GM21825 (cell line): ENCODE results near the gene MTRR.
A peak's percentile ranks its signal among the peaks of the same experiment; 100 is the strongest.
"Not testable (repeated sequence)": the region's sequence is repeated elsewhere in the genome, so short reads cannot be mapped to it uniquely, and the experiment has no call there.

Experiments used
- ATAC-seq: cut with Tn5 transposase; IDR thresholded peaks from one replicate; pipeline ENCODE4 v1.9.1; 2021; ENCODE audit warnings: mild to moderate bottlenecking, moderate library complexity; ENCODE audit not compliant: unreplicated experiment

The MTRR gene

DNA sequence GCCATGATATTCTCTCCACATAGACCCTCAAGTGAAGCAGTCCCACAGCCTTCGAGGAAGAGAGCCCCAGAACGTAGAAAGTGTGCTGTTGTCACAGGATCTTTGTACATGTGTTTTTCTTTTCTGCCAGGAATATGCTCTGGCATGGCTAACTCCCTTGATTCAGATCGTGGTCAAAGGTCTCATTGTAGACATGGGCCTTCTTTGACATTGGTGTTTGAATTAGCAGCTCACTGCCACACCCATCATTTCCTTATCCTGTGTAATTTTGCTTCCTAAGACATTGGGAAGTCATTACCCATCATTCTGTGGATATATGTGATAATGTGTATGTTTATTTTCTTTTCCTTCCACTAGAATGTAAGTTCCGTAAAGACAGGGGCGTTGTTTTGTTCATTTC lies 25.5 kb downstream of the MTRR start:
- ATAC-seq, result peak; percentile 9

DNA sequence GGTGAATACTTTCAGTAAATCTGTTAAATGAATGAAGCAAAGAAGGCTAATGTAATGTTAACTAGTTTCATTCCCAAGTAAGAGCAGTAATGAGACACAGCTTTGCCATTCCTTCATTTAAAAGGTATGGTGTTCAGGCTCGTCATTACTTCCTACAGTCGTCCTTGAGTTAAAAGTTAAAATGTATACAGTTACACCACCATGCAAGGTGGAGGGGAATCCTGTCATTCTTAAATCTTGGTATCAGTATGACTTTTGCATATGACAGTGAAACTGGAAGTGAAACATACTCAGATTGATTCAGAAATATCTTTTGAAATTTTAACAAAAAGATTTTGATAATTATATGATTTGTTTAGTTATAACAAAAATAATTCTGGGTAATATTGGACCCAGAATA lies 25.9 kb downstream of the MTRR start:
- peak; percentile 97 for ATAC-seq

DNA sequence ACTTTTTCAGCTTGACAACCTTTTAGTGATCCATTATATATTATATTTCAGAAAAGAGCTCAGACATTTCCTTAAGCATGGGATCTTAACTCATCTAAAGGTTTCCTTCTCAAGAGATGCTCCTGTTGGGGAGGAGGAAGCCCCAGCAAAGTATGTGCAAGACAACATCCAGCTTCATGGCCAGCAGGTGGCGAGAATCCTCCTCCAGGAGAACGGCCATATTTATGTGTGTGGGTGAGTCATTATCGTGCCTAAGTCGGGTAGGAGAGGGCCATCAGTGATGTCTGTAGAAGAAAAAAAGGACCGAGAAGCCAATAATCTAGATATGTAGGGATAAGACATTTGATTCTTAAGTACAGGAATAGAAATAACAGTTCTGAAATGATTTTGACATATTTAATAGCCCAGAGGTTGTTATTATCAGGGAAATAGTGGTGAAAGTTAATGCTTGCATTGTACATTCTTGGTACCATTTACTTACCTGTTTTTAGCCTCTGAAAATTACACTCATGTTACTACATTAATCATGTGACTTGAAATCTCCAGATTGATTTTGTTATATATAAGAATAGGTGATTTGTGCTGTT lies 28.2 kb downstream of the MTRR start:
- ATAC-seq, result no peak

DNA sequence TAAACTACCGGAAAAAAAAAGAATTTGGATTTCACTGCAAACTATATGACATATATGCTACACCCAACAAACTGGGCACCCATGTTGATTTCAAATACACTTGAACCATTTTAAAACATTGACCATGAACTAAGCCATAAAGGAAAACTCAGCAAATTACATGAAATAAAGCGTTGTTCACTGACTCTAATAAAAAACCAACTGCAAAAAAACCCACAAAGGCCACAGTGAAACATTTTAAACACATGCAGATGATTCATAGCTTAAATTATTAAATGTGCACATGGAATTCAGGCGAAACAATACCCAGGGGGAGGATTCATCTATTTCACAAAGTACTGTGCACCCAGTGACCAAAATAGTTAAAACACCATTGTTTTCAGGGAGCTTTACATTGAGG lies 33.3 kb downstream of the MTRR start:
- no peak for ATAC-seq

DNA sequence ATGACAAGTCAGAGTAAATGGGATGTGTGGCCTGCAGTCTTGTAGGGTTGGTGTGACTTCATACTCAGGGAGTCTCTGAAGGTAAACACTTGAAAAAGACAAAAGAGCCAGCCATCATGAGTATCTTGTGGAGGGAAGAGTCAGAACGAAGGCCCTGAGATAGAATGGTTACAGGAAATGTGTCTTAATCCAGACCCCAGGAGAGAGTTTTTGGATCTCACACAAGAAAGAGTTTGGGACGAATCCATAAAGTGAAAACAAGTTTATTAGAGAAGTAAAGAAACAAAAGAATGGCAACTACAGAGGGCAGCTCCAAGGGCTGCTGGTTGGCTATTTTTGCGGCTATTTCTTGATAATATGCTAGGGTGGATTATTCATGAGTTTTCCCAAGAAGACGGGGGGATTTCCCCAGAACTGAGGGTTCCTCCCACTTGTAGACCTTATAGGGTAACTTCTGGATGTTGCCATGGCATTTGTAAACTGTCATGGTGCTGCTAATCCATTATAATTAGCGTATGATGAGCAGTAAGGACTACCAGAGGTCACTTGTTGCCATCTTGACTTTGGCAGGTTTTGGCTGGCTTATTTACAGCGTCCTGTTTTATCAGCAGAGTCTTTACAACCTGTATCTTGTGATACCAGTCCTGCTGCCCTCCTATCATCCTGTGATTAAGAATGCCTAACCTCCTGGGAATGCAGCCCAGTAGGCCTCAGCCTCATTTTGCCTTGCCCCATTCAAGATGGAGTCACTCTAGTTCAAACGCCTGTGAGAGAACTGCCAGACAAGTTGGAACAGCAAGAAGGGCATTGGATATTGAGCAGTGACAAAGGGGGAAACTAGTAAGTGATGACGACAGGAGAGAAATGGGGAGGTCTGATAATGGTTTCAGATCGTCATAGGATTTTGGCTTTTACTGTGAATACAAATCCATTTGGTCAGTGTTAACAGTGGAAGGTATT lies 34.0 kb downstream of the MTRR start:
- no peak for ATAC-seq

DNA sequence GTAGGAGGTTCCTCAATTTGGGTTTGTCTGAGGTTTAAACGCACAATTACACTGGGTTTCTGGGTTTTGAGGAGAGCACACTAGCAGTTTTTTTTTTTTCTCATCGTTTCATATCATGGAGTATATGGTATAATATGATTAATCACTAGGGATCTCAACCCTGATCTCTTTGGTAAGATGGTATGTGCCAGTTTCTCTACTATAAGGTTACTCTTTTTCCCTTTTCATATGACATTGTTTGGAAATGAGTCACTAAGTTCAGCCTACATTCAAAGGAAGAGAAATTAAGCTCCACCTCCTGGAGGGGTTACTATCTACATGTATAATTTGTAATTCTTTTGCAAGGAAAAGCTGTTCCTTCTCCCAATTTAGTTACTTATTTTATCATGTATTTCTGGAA lies 35.2 kb downstream of the MTRR start:
- ATAC-seq, result no peak

DNA sequence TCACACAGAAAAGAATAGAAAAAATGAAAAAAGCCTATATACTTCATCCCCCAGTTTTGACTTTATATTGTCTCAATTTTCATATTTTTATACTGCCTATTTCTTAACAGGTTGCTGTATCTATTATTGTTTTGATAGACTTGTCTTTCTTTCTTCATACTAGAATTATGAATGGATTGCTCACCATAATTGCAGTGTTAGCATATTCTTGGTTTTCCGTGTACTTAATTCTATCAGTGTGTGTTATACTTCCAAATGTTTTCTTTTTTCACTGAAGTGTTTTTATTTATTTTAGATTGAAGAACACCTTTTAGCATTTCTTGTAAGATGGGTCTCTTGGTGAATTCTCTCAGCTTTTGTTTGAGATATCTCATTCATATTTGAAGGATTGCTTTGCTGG lies 38.7 kb downstream of the MTRR start:
- no peak for ATAC-seq

DNA sequence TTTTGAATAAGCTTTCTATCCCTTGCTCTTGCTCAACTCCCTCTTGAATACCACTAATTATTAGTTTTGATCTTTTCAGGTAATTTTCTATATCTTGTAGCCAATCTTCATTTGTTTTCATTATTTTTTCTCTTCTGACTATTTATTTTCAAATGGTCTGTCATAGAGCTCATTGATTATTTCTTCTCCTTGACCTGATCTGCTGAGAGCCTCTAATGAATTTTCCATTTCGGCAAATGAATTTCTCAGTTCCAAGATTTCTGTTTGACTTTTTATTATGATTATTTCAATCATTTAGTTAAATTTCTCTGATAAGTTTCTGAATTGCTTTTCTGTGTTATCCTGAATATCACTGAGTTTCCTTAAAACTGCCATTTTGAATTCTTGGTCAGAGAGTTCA lies 39.4 kb downstream of the MTRR start:
- ATAC-seq, result no peak

DNA sequence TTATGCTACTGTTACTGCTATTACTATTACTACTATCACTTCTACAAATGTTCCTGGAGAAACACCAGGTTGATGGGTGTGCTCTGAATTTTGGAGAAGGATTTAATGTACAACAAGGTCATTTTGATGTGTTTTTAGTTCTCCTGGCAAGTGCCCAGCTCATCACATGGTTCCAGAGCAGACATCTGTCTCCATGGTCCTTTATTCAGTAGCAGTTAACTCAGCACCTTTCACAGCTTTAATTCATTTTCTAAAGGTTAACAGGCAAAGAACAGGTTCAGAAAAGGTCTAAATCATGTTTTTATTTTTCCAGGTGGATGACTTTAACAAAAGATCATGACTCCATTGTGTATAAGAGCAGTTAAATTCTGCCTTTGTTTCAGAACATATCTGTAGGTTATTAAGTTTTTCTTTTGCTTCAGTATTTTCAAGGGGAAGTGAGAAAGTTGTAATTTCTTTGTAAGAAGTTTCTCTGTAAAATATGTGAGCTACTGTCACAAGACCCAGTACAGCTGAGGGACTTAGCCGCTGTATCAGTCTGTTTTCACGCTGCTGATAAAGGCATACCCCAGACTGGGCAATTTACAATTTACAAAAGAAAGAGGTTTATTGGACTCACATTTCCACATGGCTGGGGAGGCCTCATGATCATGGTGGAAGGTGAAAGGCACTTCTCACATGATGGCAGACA lies 41.9 kb downstream of the MTRR start:
- ATAC-seq, result peak; percentile 67

DNA sequence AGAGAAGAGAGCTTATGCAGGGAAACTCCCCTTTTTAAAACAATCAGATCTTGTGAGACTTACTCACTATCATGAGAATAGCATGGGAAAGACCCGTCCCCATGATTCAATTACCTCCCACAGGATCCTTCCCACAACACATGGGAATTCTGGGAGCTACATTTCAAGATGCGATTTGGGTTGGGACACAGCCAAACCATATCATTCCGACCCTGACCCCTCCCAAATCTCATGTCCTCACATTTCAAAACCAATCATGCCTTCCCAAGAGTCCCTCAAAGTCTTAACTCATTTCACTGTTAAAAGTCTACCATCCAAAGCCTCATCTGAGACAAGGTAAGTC lies 42.5 kb downstream of the MTRR start:
- ATAC-seq, result not testable (repeated sequence)

DNA sequence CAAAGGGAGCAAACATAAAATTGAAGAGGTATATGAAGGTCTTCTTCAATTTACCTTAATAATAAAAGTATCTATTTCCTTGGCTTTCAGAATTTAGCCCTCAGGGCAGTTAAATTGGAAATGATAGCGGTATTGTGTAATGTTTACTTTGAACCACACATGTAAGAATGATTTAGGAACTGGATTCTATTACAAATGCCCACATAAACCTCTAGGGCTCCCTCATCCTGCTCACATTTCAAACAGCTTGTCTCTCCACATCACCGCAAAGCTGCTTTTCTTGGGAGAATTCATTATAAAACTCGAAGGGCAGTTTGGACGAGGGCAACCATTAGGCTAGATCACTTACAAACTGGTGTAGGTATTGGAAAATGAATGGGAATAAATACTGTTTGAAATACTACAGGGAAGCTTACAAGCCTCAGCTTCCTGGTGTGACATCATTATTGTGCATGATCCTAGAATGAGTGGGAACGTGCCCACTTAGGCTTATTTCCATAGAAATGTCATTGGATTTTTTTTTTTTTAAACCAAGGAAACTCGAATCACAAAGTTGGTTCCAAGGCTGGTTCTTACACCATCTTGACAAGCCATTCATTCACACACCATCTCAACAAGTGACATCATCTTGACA lies 47.3 kb downstream of the MTRR start:
- ATAC-seq, result no peak

DNA sequence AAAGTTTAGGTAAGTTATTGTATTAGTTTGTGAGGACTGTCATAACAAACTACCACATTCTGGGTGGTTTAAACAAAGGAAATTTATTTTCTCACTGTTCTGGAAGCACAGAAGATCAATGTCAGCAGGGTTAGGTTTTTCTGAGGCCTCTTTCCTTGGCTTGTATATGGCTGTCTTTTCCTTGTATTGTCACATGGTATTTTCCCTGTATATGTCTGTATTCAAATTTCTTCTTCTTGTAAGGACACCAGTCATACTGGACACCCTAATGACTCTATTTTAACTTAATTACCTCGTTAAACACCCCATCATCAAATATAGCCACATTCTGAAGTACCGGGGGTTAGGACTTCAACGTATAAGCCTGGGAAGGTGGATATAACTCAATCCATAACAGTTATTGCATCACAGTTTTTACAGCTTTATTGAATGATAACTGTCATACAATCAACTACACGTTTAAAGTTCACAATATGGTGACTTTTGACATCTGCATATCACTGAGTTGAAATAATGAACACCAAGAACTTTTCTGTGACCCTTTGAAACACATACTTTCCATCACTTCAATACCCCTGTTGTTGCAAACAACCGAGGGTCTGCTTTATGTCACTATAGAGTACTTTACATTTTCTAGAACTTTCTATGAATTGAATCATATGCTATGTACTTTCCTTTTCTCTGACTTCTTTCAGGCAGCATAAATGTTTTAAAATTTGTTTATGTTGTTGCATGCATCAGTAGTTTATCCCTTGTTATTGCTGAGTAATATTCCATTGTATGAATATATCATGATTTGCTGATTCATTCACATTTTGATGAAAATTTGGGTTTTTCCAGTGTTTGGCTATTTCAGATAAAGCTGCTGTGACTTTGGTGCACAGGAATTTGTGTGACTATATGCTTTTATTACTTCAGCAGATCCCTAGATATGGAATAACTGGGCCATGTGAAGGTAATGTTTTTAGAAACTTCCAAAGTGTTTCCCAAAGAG lies 48.5 kb downstream of the MTRR start:
- no peak for ATAC-seq

DNA sequence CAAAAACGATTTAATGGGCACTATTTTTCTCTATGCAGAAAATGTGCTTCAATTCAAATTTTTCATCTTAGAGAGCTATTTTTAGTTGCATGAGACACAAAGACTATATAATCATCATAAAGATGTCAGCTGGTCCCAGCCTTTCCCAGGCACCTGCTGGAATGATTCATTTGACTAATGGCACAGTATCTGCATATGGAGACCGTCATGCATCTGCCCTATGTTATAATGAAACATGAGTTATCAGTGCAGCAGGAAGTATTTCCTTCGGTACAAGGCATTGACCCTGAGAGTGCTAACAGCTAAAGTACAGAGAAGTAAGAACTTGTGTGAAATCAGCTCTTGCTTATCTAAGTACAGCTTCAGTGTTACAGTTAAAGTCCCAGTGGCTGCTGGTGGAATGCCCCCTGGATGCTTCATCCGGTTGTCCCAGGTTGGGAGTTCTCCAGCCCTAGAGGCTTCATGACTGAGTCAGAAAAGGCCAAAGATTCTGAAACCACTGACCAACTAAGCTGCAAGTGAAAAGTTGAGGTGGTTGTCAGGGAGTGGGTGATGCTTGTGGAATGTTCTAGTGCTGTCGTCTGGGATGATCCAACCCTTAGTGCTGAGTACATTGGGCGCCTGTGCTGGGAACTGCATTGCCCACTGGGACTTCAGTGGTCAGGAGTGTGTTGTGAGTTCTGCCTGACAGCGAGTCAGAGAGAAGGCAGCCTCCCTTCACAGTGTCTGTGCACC lies 57.2 kb downstream of the MTRR start:
- no peak for ATAC-seq

DNA sequence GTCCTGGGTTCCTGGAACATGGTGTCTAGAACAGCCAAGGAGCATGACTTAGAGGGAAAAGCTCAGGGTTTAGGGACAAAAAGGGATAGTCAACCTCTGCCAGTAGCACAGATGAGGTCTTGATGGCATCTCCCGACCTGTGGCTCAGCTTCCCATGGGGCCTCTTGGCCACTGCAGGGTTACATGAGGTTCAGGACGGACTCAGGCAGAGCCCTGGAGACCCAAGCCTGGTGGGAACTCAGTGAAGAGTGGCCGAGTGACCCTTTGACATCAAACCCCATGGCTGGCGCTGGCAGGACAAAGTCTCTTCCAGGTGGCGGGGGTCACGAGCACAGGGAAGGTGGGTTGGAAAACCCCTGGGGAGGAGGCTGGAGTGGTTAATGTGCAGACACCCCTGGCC lies 57.8 kb downstream of the MTRR start:
- no peak for ATAC-seq

DNA sequence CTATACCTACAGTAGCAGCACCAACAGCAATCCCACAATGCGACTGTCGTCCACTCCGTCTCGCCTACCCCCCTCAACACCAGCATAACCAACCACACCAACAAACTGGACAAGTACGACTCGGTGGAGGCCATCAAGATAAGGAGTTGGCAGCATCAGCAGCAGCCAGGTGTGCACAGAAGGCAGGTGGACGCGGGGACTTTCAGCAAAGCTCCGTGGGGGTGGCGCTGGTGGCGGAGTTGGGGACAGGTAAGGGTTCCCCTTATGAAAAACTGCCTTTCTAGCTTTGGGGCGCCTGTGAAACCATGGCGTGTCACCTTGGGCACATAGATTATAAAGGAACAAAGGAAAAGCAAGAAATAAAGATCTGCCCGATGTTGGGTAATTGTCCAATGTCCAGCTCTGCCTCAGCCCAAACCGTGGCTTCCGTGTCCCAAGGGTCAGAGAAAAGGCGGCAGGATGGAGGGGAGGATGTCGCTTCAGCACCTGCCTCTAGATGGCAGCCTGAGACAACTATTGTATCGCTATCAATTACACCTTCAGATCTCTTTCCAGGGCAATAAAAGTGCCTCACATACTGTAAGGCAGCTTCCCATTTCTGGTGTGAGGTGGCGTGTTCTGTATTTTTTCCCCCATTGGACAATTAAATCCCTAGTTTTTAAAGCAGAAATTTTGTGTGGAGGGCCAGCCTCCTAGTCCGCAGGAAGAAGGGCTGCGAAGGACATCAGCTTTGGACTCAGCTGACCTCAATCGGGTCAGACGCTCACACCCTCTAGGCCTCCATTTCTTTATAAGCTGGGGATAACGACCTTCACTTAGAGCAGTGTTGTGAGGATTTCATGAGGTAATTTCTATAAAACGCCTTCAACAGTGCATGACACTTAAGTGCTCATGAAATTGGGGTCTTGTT lies 58.8 kb downstream of the MTRR start:
- ATAC-seq, result peak; percentile 79

DNA sequence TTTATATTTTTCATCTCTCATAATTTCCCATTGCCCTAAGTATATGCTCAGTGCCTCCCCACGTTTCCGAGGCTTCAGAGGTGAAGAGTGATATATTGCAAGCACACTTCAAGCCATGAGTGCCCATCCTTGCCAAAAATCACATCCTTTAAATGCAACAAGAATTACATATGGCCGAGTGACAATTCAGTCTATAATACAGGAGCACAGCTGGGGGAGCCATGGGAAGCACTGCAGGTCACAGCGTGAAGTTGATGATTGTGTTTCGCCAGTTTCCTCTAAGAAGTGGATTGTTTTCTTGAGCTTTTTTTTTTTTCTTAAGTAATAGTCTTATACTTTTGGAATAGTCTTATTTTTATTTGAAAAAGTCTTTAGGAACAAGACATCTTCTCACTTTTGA lies 61.1 kb downstream of the MTRR start:
- no peak for ATAC-seq

DNA sequence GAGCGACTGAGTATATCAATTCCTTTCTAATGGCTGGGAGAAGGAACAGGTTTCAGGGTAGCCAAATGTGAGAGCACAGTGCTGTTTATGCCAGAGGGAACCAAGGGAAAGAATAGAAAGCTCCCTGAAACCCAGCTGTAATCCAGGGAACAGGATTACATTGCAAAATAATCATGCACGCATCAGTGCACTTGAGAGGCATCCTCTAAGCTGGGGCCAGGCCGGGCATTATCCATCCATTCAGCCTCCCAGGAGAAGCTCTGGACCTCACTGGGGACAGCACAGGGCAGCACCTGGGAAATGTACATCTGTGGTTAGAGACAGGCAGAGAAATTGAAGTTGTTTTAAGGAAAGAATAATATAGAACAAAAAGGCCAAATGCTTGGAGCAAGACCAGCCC lies 72.7 kb downstream of the MTRR start:
- no peak for ATAC-seq

DNA sequence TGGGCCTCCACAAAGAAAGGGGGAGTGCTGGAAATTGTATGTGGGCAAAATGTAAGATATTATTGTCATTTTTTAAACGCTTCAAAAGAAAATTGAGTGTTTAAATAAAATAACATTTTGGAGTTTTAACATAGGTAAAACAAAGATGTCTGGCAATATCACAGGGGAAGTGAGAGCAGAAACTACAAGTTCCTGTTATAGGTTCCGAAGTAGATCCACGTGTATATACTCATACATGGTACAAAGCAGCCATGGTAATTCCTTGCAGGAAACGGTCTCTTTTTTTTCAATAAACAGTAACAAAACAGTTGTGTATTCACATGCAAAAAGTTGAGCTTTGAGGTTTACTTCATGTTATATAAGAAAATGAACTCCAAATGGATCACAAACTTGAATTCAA lies 78.4 kb downstream of the MTRR start:
- ATAC-seq, result no peak
